D341Med (cell line): Measurements from ENCODE around the gene PCBP3.
"Not testable (repeated sequence)": the region's sequence is repeated elsewhere in the genome, so short reads cannot be mapped to it uniquely, and the experiment has no call there.

Experiments
- DNase-seq: peaks from one replicate; pipeline ENCODE4 v3.0.0; 2012; ENCODE audit warnings: low spot score

PCBP3 gene

DNA sequence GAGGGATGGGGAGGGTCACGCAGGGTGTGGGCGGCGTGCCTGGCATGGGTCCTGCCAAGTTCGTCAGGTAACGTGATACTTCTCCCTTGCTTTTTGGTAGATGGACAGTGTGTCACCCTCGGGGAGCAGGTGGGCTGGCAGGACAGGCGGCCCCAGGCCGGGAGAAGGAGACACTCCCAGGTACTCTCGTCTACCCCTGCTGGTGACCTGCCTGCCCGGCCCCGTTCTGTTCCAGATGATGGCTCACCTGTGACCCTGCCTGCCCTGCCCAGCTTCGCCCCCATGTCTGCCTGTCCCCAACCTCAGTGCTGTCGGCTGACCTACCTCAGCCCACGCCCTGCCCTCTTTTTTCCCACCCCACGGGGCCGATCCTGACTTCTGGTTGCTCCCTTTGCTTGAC lies 144.7 kb downstream of the PCBP3 start:
- no peak for DNase-seq

DNA sequence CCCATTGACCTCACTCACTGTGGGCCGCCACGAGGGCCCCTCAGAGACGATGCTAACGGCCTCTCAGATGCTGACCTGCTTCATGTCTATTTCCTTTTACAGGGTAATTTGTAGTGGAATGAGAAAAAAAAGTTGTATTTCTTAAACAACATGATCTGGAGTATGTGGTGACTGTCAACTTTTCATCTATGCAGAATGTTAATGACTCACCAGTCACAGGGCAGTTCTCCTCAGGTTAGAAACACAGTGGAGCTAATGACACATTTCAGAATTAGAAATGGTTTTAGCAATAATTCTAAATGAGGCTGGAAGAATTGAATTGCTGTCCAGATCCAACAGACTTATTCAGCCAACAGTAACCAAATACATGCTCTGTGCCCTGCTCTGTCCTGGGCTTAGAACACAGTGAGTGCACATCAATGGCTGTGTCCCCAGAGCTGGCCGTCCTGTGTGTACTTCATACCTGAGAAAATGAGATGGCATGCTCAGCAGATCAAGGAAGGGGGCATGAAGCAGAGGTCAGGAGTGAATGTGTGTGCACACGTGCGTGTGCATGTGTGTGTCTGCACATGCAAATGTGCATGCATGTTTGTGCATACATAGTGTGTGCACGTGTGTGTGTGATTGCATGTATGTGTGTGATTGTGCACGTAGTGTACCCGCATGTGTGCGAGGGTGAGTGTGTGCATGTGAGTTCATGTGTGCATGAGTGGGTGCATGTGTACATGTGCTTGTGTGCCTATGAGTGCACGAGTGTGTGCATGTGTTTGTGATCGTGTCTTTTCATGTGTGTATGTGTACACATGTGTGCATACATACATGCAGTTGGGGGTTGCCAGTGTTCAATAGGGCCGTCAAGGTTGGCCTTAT lies 145.3 kb downstream of the PCBP3 start:
- DNase-seq, result no peak

DNA sequence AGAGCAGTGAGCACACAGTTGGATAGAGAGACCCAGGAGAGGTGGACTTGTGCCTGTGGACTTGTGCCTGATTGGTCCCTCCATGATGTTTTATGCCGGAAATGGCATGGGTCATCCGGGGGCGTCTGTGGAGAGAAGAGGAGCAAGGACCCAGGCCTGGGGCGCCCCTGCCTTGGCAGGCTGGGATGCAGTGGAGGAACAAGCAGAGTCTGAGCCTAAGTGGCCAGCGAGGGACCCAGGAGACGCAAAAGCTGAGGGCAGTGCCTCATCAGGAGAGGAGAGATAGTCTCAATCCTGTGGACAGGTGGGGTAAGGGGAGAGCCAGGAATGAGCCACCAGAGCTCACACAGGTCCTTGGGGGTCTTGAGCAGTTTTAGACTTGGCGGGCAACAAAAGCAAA lies 146.9 kb downstream of the PCBP3 start:
- DNase-seq, result no peak

DNA sequence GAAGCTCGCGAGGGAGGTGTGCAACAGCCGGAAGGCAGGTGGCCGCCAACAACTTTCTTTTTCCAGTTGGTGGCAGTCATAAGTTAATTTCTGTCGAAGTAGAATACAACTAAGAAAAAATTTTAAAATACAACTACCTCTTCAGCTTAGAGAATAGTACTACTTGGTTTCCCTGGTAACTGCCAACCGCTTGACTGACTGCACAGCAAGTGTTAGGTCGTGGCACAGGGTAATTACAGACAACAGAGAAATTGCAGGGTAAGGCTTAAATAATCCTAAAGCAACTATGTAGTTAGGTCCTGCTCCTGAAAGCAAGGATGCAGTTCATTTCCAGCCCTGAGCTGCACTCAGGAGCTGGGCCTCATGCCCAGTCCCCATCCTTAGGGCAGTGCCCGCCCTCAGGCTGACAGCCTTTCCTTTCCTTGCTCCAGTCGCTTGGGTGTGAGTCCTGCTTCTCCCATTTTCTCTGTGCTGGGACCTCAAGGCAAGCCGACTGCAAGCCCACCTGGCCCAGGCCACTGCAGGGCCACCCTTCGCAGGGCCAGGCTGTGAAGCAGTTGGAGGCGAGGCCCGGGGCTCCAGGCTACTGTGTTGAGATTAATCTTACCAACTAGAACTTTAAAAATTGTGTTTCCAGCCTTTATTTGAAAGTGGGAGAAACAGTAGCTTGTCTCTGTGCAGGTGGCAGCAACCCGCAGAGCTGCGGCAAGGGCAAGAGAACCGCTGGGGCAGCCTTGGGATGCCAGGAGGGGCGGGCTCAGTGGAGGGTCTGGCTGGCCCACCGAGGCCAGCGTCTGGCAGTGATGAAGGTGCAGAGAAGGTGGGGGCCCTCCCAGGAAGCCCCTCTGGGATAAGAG lies 148.3 kb downstream of the PCBP3 start:
- DNase-seq, result no peak

DNA sequence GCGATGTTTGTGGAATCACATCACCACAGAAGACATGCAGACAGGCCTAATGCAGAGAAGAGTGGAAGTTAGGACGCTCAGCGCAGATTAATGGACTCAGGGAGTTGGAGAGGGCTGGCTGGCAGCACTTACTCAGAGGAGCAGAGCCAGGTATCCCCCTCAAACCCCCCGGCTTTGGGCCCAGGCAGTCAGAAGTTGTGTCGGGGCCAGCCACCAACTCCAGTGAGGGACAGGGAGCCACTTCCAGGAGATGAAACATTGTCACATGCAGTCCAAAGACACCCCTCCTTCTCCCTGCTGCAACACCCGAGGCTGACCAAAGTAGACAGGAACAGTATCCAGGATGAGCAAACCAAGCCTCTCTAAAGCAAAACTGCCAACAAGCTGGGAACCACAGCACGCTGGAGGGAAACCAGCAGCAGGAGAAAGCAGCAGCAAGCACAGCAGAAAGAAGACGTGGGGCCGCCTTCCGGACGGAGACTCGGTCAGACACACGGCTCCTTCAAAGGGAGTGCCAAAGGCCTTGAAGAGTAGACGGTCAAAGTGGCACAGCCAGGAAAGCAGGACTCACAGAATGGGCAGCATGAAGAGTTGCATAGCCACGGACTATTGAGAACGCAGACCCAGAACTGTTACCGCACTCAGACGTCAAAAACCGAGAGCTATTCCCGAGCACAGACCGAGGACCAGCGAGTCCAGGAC lies 149.3 kb downstream of the PCBP3 start:
- peak; percentile 27 for DNase-seq

DNA sequence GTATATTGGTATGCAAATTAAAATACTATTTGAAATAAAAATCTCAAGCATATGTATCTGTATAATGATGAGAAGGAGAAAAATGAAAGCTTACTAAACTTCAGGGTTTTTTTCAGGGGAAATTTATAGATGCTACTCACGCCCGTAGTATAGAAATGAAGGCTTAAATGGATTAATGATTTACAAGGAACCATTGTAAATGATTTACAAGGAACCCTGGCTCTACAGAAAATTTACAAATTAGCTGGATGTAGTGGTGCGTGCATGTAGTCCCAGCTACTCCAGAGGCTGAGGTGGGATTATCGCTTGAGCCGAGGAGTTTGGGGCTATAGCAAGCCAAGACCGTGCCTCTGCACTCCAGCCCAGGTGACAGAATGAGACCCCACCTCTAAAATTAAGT lies 150.5 kb downstream of the PCBP3 start:
- no peak for DNase-seq

DNA sequence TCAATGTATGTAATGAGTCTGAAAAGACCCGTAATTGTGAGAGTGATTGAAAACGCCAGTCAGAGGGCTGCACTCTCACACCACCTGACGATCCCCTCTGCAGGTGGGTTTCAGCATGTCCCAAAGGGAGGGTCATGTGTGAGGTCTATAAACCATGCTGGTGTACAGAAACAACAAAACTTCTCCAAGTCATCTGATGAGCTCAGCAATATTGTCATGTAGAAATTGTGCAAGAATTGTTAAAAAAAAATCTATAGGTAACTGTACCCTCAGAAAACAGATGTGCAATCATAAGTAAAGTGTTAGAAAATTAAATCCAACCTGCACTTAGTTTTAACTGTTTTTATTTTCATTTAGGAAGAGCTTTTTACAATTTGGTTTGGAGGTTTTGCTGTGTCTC lies 152.5 kb downstream of the PCBP3 start:
- no peak for DNase-seq

DNA sequence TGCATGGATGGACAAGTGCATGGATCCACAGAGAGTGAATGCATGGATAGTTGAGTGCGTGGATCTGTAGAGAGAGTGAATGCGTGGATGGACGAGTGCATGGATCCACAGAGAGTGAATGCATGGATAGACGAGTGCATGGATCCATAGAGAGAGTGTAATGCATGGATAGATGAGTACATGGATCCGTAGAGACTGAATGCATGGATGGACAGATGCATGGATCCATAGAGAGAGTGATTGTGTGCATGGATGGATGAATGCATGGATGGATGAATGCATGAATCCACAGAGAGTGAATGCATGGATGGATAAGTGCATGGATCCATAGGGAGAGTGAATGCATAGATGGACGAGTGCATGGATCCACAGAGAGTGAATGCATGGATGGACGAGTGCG lies 153.8 kb downstream of the PCBP3 start:
- no peak for DNase-seq

DNA sequence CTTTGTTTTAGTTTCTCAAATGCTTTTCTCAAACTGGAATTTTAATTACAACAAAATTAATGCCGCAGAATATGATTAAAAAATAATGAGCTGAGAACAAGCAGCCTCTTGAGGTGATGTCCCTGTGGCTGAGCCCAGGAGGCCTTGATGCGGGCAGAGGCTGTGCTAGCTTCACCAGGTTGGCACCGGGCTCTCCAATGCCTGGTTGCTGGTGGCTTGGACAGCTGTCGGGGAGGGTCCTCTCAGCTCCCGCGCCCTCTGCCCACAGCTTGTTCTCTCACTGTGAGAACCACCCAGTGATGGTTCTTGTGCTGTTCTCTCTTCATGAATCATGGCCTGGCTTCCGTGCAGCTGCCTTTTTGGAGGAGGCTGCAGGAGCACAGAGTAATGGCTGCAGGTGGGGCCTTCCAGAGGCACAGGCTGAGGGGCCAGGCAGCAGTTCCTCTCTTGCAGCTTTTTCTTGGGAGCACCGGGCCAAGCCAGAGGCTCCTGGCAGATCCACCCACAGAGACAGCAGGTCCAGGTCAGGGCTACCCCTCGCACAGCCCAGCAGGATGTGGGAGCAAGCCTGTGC lies 156.3 kb downstream of the PCBP3 start:
- peak; percentile 29 for DNase-seq

DNA sequence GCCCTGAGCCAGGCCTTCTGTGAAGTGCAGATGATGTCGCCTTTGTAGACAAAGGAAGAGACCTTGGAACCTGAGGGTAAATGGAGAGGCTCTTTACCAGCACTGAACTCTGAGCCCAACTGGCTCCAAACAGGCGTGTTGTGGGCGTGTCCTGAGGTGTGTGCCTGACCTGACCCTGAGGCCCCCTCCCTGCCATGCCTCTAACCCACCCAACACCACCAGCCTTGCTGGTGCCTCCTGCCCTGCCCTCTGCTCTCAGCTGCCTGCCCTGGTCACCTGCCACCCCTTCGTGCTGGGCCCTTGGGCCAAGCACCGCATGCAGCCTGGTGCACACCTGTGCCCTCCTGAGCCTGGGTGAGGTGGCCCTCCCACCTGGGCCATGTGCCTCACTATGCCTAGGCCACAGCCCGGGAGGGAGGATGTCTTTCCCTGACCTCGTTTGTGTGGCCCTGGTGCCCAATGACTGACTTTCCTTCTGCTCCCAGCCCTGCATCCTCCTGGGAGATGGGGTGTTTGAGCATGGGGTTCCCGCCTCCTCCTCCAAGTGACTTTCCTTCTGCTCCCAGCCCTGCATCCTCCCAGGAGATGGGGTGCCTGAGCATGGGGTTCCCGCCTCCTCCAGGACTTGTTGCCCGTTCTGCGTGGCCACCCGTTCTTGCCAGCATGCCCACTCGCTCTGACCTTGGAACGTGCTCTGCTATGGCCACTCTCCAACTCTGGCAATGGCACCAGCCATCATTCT lies 157.0 kb downstream of the PCBP3 start:
- peak; percentile 31 for DNase-seq

DNA sequence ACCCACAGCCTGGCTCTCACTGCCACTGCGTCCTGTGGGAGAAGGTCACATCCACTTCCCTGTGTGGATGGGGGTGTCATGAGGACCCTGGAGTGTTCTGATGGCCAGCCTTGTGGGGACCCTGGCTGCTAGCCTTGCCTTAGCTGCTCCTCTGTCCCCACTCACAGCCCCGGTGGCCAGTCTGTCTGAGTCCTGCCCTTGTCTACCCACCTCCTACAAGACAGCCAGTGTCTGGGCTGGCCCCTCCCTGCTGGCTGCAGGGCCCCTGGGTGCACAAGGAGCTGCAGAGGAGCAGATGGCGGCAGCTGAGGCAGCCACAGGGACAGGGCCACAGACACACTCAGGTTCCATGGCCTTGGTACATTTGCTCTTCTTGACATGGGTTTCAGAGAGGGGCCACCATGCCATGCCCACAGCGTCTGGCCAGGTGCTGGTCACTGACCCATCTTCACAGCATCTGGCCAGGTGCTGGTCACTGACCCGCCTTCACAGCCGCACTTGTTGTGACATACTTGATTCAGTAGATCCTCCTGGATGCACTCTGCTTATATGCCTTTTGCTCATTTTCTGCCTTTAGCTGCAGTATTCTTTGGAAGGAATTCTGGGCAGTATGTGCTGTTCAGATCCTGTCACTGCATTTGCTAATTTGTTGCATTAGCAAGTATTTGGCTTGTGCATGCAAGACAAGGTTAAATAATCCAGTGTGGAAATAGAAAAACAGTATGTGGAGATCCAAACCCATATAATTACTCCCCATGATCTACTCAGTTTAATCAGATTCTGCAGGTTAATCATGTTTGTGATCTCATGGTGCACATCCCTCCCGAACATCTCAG lies 157.8 kb downstream of the PCBP3 start:
- DNase-seq, result peak; percentile 36

DNA sequence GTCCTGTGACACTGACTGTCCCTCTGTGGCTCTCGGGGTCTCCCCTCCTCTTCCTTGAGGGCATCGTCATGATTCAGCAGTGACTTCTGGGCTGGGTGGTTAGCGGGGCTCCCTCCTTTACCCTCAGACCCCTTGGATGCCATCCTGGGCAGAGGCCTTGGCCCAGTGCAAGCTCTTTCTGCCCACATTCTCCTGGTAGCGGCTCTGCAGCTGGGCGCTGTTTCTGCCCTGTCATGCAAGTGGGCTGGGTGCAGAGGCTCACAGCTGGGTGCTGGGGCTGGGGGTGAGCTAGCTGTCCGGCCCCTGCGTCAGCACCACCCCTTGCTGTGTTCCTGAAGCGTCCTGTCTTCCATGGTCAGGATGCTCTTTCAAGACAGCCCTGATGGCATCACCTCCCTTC lies 158.5 kb downstream of the PCBP3 start:
- DNase-seq, result peak; percentile 22

DNA sequence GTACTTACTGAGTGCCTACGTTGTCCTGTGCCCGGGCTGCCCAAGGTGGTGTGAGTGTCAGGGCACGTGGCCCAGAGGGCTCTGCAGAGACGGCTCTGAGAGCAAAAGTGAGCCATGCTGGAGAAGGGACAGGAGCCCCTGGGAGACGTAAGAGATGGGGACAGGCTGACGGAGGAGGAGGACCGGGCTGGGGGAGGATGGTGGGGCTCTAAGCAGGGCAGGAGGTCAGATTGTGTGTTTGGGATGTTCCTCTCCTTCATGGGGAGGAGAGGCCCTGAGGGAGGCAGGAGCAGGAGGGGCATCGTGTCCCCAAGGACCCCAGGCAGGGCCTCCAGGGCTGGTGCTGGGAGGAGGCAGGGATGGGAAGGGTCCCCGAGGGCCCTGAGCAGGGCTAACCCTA lies 158.9 kb downstream of the PCBP3 start:
- DNase-seq, result peak; percentile 43

DNA sequence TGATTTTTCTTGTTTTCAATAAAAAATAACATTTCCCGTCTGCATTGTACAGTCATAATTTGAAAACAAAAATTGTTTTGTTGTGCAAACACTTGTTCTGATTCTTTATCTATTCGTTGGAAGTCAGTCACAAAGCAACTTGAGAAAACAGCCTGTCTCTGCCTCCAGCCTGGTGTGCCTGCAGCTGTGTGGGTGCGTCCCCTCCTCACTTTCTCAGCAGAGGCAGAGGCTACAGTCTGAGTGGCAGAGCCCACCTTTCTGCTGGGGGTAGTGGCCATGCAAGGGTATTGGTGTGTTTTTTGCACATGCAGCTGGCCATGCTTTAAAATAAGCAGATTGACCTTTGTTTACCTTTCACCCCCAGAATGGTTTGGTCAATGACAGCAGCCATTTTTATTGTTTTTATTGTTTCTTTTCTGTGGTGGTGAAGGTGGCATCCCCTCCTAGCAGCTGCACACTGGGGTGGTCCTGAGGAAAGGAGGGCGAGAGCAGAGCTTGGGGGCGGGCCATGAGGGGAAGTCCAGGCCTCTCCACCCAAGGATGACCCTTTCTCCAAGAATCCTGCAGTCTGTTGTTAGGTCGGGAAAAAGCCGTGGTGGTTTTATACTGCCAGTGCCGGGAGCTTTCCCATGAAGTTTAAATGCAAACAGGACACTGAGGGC lies 159.6 kb downstream of the PCBP3 start:
- DNase-seq, result peak; percentile 16

DNA sequence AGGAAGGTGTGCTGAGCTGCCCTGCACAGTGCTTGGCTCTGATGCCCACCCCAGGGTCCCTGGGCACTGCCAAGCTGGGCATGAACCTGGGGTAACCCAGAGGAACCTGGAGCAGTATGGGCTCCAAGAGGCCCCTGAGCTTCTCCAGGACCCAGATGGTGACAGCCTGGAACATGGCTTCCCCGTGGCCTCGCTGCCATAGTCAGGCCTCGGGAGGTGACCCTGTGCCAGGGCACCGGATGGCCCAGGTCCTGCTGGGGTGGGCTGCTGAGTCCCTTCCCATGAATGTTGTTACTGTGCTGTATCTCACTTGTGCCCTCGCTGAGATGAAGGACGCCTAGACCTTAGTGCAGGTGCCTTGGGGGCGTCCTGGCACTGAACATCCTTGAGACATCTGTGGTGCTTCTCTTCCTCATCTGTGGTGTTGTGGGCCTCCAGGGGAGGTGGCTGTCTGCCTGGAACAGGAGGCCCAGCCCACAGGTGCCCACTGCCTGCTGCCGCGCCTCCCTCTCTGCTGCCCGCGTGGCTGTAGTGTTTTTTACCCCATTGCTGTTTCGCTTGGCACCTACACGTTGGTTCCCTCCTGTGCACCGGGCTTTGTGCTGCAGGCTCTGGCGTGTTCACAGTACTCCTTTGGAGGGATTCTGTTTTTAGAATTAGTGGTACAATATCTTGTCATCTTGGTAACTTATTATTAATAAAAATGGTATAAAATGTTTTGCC lies 160.3 kb downstream of the PCBP3 start:
- DNase-seq, result peak; percentile 17

DNA sequence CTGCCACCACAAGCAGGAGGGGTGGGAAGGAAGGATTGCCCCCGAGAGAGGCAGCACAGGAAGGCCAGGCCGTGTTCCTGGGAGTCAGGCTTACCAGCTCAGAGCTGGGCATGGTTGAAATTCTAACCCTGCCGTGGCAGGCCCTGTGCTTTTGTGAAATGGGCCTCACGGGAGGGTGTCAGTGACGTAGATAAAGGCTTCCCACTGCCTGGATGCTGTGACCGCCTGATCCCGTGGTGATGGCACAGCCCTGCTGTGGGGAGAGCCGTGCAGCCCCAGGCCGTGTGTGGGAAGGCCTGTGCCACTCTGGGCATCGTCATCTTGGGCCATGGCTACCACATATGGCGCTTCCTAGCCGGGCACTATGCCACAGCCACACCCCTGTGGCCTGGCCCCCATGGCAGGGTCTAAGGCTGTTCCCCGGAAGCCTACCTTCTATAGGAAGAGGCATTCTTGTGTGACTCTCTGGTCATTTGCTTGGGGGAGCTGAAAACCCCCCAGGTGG lies 161.3 kb downstream of the PCBP3 start:
- peak; percentile 18 for DNase-seq

DNA sequence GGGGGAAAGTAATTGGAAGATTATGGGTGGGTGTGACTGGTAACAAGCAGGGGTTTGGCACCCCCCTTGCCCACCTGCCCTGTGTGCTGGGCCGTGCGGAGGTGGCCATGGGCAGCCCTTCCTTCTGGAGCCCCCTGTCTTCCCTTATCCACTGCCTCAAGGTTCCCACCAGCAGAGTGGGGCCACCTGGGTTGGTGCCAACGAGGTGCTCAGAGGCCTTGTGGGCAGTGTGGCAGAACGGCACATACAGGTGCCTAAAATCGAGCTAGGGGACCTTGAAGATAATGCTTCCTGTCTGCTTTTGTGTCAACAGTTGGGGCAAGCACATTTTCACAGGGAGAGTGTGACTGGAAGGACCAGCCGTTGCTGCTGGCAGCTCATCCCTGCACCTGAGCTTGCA lies 161.8 kb downstream of the PCBP3 start:
- peak; percentile 12 for DNase-seq

DNA sequence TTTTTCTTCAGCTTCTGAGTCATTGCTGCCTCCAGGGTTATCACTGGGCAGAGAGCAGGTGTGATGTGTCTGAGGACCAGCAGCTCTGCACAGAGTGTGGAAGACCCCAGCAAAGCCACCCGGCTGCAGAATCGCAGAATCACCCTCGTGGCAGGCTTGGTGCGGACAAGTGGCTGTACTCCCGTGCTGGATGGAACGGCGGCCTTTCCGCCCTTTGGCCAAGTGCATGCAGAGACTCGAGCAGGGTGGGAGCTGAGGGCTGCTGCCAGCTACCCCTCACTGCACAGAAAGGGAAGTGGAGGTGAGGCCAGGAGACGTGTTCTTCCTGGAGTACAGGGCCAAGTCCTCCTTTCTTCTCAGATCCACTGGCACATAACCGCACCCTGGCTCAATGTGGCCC lies 162.5 kb downstream of the PCBP3 start:
- peak; percentile 10 for DNase-seq

DNA sequence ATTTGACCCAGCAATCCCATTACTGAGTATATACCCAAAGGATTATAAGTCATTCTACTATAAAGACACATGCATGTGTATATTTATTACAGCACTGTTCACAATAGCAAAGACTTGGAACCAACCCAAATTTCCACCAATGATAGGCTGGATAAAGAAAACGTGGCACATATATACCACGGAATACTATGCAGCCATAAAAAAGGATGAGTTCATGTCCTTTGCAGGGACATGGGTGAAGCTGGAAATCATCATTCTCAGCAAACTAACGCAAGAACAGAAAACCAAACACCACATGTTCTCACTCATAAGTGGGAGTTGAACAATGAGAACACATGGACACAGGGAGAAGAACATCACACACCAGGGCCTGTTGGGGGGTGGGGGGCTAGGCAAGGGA lies 165.1 kb downstream of the PCBP3 start:
- not testable (repeated sequence) for DNase-seq
